Measurements from ENCODE around the gene SCMH1. TPM values are rescaled to one million over a fixed set of nuclear protein-coding genes. Genes with fewer than 3 reads are reported as not detected.

SCMH1 gene
- polyA plus RNA-seq, 2 of the 4 experiments (the other 2 are of a cell fraction), result 11.6 to 26.7 TPM

GRCh38 chr1:41108696-41109275, 133.3 kb downstream of the SCMH1 start:
- POLR2A ChIA-PET, result no interaction called here

GRCh38 chr1:41103766-41104165, 138.3 kb downstream of the SCMH1 start:
- TF ChIP-seq EHF (CRISPR knock-in tag; IDR thresholded peaks at IDR 0.05) (no peak), PHF8 (IDR thresholded peaks at IDR 0.05; ENCODE audit: borderline replicate concordance, low read depth) (no peak), RFX5 (IDR thresholded peaks at IDR 0.05) (no peak), CHD2 (IDR thresholded peaks at IDR 0.05; ENCODE audit: low read length, partially characterized antibody) (no peak), CBX2 (IDR thresholded peaks at IDR 0.05; ENCODE audit: borderline replicate concordance, low read depth) (no peak), FOSL2 (IDR thresholded peaks at IDR 0.05) (no peak), FOSL2 (CRISPR knock-in tag; IDR thresholded peaks at IDR 0.05) (no peak), SREBF2 (IDR thresholded peaks at IDR 0.05) (no peak), HMGXB4 (CRISPR knock-in tag; IDR thresholded peaks at IDR 0.05; ENCODE audit: borderline replicate concordance) (no peak), CHD4 (IDR thresholded peaks at IDR 0.05; ENCODE audit: borderline replicate concordance) (no peak), RAD21 (conservative IDR thresholded peaks at IDR 0.05 in 1 of 2, IDR thresholded peaks at IDR 0.05 in 1 of 2) (no peak), KDM1A (IDR thresholded peaks at IDR 0.05; ENCODE audit: low read depth) (no peak), PBX3 (IDR thresholded peaks at IDR 0.05) (no peak), USF2 (IDR thresholded peaks at IDR 0.05) (no peak), MAFK (IDR thresholded peaks at IDR 0.05; ENCODE audit: partially characterized antibody) (no peak)
- WGBS (ENCODE audit: missing lambda C conversion rate), result 98% methylated on average over 4 of the region's 4 CpGs
- ATAC-seq (no peak), FAIRE-seq (no peak), DNase-seq (ENCODE audit: low read depth in 1 of 2, low spot score in 1 of 2) (no peak)
- H3K27ac ChIP-seq, result no peak overlapping the region; a peak in 1 of 6 replicates
- ChIA-PET POLR2A (no interaction called here), CTCF (no interaction called here)
- peaks cover 31% of the 10 kb centered on the region for H3K4me1 ChIP-seq
- H3K4me3 ChIP-seq, result no peak overlapping the region
- H3K4me2 ChIP-seq, result no peak overlapping the region
- H3K9me3 ChIP-seq, result no peaks in the 10 kb centered on the region

More at GRCh38 chr1:41108696-41109275, 133.3 kb downstream of the SCMH1 start:
- Histone ChIP-seq H3K4me3 (peak overlapping the region; percentile 15; the same call in 1 of the 3 replicates), H3K27ac (peak overlapping the region; percentile 92 to 99), H3K9me3 (no peaks in the 10 kb centered on the region), H3K4me1 (peaks cover 30% of the 10 kb centered on the region), H3K4me2 (peak overlapping the region; percentile 80)
- CTCF ChIA-PET, result interaction anchor here (1.1 to 1.3 kb wide), 3 partner anchors 15 to 43 kb away, joined by 3 to 4 read pairs (median 3); no protein-coding TSS in a partner anchor
- no peak for FAIRE-seq
- no peak for TF ChIP-seq MAX (IDR thresholded peaks at IDR 0.05)
- TF ChIP-seq ZNF302 (CRISPR knock-in tag; IDR thresholded peaks at IDR 0.05), result no peak
- no peak for TF ChIP-seq RNF2 (IDR thresholded peaks at IDR 0.05; ENCODE audit: borderline replicate concordance, low read depth)
- no peak for TF ChIP-seq CBX8 (IDR thresholded peaks at IDR 0.05)
- no peak for TF ChIP-seq TFCP2L1 (CRISPR knock-in tag; IDR thresholded peaks at IDR 0.05)
- no peak for TF ChIP-seq NR3C1 (IDR thresholded peaks at IDR 0.05)
- TF ChIP-seq RARB (CRISPR knock-in tag; IDR thresholded peaks at IDR 0.05), result no peak
- TF ChIP-seq CBX2 (IDR thresholded peaks at IDR 0.05; ENCODE audit: borderline replicate concordance, low read depth), result no peak
- TF ChIP-seq ATOH8 (CRISPR knock-in tag; IDR thresholded peaks at IDR 0.05; ENCODE audit: low read depth), result no peak
- no peak for TF ChIP-seq HES2 (IDR thresholded peaks at IDR 0.05)
- TF ChIP-seq CHD2 (IDR thresholded peaks at IDR 0.05; ENCODE audit: low read length, partially characterized antibody), result no peak
- no peak for TF ChIP-seq BCL3 (IDR thresholded peaks at IDR 0.05)
- no peak for TF ChIP-seq HMGXB4 (CRISPR knock-in tag; IDR thresholded peaks at IDR 0.05; ENCODE audit: borderline replicate concordance)
- ATAC-seq, result no peak
- 100% methylated on average over 1 of the region's 1 CpG for WGBS (ENCODE audit: missing lambda C conversion rate)
- DNase-seq (ENCODE audit: low read depth in 1 of 2, low spot score in 1 of 2), result peak in 1 of 2 experiments; percentile 7
